OCI-LY3 (cell line): Measurements from ENCODE around the gene PRR18.

Experiments used
- EZH2phosphoT487 ChIP-seq: fragments of 200-600 bp; shearing (Covaris generic); IDR thresholded peaks from 2 replicates; pipeline ENCODE4 v1.6.1; 2018; ENCODE audit warnings: antibody characterized with exemption, mixed run types, low read depth
- TF ChIP-seq, protein P1 (sequence below): fragments of 200-600, 300-600 bp; sonication (generic); IDR thresholded peaks from 2 replicates; pipeline ENCODE4 v1.5.1; 2014; ENCODE audit warnings: antibody characterized with exemption, low read length, low read depth

DNA sequence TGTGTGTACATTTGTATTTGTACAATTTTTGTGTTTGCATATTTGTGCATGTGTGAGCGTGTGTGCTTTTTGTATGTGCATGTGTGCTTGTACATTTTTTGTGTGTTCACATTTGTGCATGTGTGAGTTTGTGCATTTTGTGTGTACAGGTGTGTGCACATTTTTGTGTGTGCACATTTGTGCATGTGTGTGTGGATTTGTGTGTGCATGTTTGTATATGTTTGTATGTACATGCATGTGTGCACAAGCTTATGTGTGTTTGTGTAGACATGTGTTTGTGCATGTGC is 28.9 kb downstream of the PRR18 start:
- TF ChIP-seq, protein P1, sequence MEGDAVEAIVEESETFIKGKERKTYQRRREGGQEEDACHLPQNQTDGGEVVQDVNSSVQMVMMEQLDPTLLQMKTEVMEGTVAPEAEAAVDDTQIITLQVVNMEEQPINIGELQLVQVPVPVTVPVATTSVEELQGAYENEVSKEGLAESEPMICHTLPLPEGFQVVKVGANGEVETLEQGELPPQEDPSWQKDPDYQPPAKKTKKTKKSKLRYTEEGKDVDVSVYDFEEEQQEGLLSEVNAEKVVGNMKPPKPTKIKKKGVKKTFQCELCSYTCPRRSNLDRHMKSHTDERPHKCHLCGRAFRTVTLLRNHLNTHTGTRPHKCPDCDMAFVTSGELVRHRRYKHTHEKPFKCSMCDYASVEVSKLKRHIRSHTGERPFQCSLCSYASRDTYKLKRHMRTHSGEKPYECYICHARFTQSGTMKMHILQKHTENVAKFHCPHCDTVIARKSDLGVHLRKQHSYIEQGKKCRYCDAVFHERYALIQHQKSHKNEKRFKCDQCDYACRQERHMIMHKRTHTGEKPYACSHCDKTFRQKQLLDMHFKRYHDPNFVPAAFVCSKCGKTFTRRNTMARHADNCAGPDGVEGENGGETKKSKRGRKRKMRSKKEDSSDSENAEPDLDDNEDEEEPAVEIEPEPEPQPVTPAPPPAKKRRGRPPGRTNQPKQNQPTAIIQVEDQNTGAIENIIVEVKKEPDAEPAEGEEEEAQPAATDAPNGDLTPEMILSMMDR, result no peak
- TF ChIP-seq EZH2phosphoT487, result no peak
